Rectal smooth muscle tissue (tissue), 1 donor: Measurements from ENCODE around the gene LRWD1.
A peak's percentile ranks its signal among the peaks of the same experiment; 100 is the strongest.
"Not testable (repeated sequence)": the region's sequence is repeated elsewhere in the genome, so short reads cannot be mapped to it uniquely, and the experiment has no call there.

Experiments
- H3K27ac ChIP-seq: one replicate; pipeline ENCODE4 v1.7.0; 2013; ENCODE audit warnings: low read depth, low read length, inconsistent platforms
- H3K27me3 ChIP-seq: one replicate; pipeline ENCODE4 v1.7.0; 2013; ENCODE audit warnings: low read length; ENCODE audit not compliant: control insufficient read depth, insufficient read depth
- H3K36me3 ChIP-seq: one replicate; pipeline ENCODE4 v1.7.0; 2013; ENCODE audit warnings: low read length; ENCODE audit not compliant: control insufficient read depth, insufficient read depth
- H3K4me1 ChIP-seq: one replicate; pipeline ENCODE4 v1.7.0; 2013; ENCODE audit warnings: low read length; ENCODE audit not compliant: control insufficient read depth, insufficient read depth
- H3K4me3 ChIP-seq: one replicate; pipeline ENCODE4 v1.7.0; 2013; ENCODE audit warnings: low read length
- H3K9ac ChIP-seq: one replicate; pipeline ENCODE4 v1.7.0; 2013; ENCODE audit warnings: low read length

LRWD1 gene

GRCh38 chr7:102497308-102497707, 32.5 kb downstream of the LRWD1 start:
- not testable (repeated sequence) for H3K4me1 ChIP-seq, H3K27ac ChIP-seq, H3K9ac ChIP-seq, H3K4me3 ChIP-seq, H3K36me3 ChIP-seq, H3K27me3 ChIP-seq

- H3K27me3 ChIP-seq, H3K9ac ChIP-seq, H3K4me3 ChIP-seq, H3K27ac ChIP-seq, H3K4me1 ChIP-seq, H3K36me3 ChIP-seq: not testable (repeated sequence)
Observed at GRCh38 chr7:102498321-102498720, 33.5 kb downstream of the LRWD1 start.

GRCh38 chr7:102503141-102503540, 38.4 kb downstream of the LRWD1 start:
- not testable (repeated sequence) for H3K4me3 ChIP-seq, H3K27ac ChIP-seq, H3K9ac ChIP-seq, H3K27me3 ChIP-seq, H3K4me1 ChIP-seq, H3K36me3 ChIP-seq

- H3K27ac ChIP-seq, H3K9ac ChIP-seq: not testable (repeated sequence)
Observed at GRCh38 chr7:102505298-102506185, 40.8 kb downstream of the LRWD1 start.

GRCh38 chr7:102507410-102508088, 42.8 kb downstream of the LRWD1 start:
- not testable (repeated sequence) for H3K27me3 ChIP-seq, H3K27ac ChIP-seq, H3K9ac ChIP-seq, H3K36me3 ChIP-seq, H3K4me1 ChIP-seq, H3K4me3 ChIP-seq

More at GRCh38 chr7:102505298-102506185, 40.8 kb downstream of the LRWD1 start:
- not testable (repeated sequence) for H3K4me3 ChIP-seq, H3K4me1 ChIP-seq, H3K27me3 ChIP-seq, H3K36me3 ChIP-seq

GRCh38 chr7:102510575-102510974, 45.8 kb downstream of the LRWD1 start:
- not testable (repeated sequence) for H3K27me3 ChIP-seq, H3K4me1 ChIP-seq, H3K9ac ChIP-seq, H3K27ac ChIP-seq, H3K4me3 ChIP-seq, H3K36me3 ChIP-seq

- H3K27ac ChIP-seq: peak overlapping the region; percentile 72
Observed at GRCh38 chr7:102511860-102512522, 47.2 kb downstream of the LRWD1 start.

GRCh38 chr7:102512642-102513221, 47.9 kb downstream of the LRWD1 start:
- not testable (repeated sequence) for H3K4me1 ChIP-seq, H3K9ac ChIP-seq, H3K36me3 ChIP-seq, H3K27me3 ChIP-seq
- Histone ChIP-seq H3K27ac (peak overlapping the region; percentile 72), H3K4me3 (peak overlapping the region; percentile 4)

More at GRCh38 chr7:102511860-102512522, 47.2 kb downstream of the LRWD1 start:
- H3K9ac ChIP-seq, H3K36me3 ChIP-seq, H3K4me3 ChIP-seq, H3K27me3 ChIP-seq, H3K4me1 ChIP-seq: not testable (repeated sequence)

- H3K4me3 ChIP-seq, H3K27ac ChIP-seq, H3K4me1 ChIP-seq, H3K27me3 ChIP-seq, H3K36me3 ChIP-seq, H3K9ac ChIP-seq: not testable (repeated sequence)
Observed at GRCh38 chr7:102514881-102515721, 50.3 kb downstream of the LRWD1 start.

GRCh38 chr7:102515889-102516288, 51.1 kb downstream of the LRWD1 start:
- H3K9ac ChIP-seq, H3K36me3 ChIP-seq, H3K4me3 ChIP-seq, H3K27ac ChIP-seq, H3K27me3 ChIP-seq, H3K4me1 ChIP-seq: not testable (repeated sequence)

GRCh38 chr7:102516951-102517350, 52.2 kb downstream of the LRWD1 start:
- not testable (repeated sequence) for H3K27me3 ChIP-seq, H3K4me3 ChIP-seq, H3K9ac ChIP-seq, H3K36me3 ChIP-seq, H3K4me1 ChIP-seq, H3K27ac ChIP-seq
